HG03045 (cell line): ENCODE measurements around the gene ATF5.

ENCODE experiments used
- ATAC-seq: cut with Tn5 transposase; IDR thresholded peaks from one replicate; pipeline ENCODE4 v1.9.1; 2021; ENCODE audit warnings: mild to moderate bottlenecking, moderate library complexity; ENCODE audit not compliant: unreplicated experiment

The ATF5 gene

GRCh38 chr19:49972841-49973240 is 43.8 kb downstream of the ATF5 start:
- ATAC-seq: no peak

- no peak for ATAC-seq
These were observed 45.0 kb downstream of the ATF5 start for GRCh38 chr19:49973987-49974386.

GRCh38 chr19:49975051-49975450 is 46.0 kb downstream of the ATF5 start:
- ATAC-seq: no peak

GRCh38 chr19:49976496-49976895 is 47.5 kb downstream of the ATF5 start:
- no peak for ATAC-seq

- ATAC-seq: no peak
These were observed 48.1 kb downstream of the ATF5 start for GRCh38 chr19:49977076-49977475.

GRCh38 chr19:49977881-49978280 is 48.9 kb downstream of the ATF5 start:
- no peak for ATAC-seq

GRCh38 chr19:49978324-49978723 is 49.3 kb downstream of the ATF5 start:
- no peak for ATAC-seq

GRCh38 chr19:49981603-49982593 is 52.9 kb downstream of the ATF5 start:
- ATAC-seq: no peak
